Measurements from ENCODE around the gene FIBP. TPM values are rescaled to one million over a fixed set of nuclear protein-coding genes. Genes with fewer than 3 reads are reported as not detected.

FIBP gene
- polyA plus RNA-seq, 1 experiment: 126 TPM

DNA sequence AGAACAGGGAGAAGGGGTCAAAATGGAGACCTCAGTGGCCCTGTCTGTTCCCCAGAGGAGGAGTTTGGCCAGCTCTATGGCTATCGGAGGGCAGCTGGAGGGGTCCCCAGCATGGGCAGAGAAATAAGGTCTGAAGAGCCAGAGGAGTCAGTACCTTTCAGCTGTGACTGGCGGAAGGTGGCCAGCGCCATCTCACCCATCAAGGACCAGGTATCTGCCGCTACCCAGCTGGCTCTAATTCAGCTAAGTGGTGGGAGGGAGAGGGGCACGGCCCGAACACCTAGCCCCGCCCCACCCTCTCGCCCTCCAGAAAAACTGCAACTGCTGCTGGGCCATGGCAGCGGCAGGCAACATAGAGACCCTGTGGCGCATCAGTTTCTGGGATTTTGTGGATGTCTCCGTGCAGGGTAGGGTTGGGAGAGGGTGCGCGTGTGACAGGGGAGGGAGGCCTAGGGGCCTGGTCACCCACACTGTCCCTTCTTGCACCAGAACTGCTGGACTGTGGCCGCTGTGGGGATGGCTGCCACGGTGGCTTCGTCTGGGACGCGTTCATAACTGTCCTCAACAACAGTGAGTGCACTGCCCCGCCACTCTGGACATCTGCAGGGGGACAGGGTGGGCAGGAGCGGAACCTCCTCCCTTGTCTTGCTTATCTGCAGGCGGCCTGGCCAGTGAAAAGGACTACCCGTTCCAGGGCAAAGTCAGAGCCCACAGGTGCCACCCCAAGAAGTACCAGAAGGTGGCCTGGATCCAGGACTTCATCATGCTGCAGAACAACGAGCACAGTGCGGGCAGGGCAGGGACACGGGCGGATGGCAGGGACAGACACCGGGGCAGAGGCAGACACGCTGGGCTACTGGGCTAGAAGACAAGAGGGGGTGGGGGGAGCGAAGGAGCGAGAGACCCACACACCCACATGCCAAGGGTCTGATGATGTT, 5.9 kb downstream of the FIBP start:
- ChIA-PET POLR2A (interaction anchor here (1.0 kb wide), 1 partner anchor 23 kb away, joined by 3 read pairs; no protein-coding TSS in a partner anchor), CTCF (interaction anchor here (1.4 kb wide), 1 partner anchor 106 kb away, joined by 3 read pairs; no protein-coding TSS in a partner anchor)

GRCh38 chr11:65880844-65881421, 7.3 kb downstream of the FIBP start:
- Histone ChIP-seq H3K27ac (ENCODE audit: low read depth, low read length) (no peak overlapping the region), H3K4me3 (ENCODE audit: low read depth, low read length) (no peak overlapping the region), H3K27me3 (ENCODE audit: control insufficient read depth, insufficient read depth, low read length) (no peaks in the 10 kb centered on the region), H3K9me3 (ENCODE audit: control insufficient read depth, insufficient read depth, low read length) (no peaks in the 10 kb centered on the region)
- ChIA-PET POLR2A (interaction anchor here (0.7 to 1.0 kb wide), 4 partner anchors 10 to 228 kb away, joined by 3 to 4 read pairs (median 4); no protein-coding TSS in a partner anchor), CTCF (interaction anchor here (0.6 to 1.4 kb wide), 2 partner anchors 101 to 108 kb away, joined by 3 to 4 read pairs; no protein-coding TSS in a partner anchor)
- no peak for TF ChIP-seq CTCF (IDR thresholded peaks at IDR 0.05; ENCODE audit: low read depth, low read length)
- DNase-seq (ENCODE audit: low read depth, low spot score): no peak

More for the DNA sequence above, 5.9 kb downstream of the FIBP start:
- no peak for TF ChIP-seq CTCF (IDR thresholded peaks at IDR 0.05; ENCODE audit: low read depth, low read length)
- DNase-seq (ENCODE audit: low read depth, low spot score): no peak
- Histone ChIP-seq H3K4me3 (ENCODE audit: low read depth, low read length) (no peak overlapping the region), H3K9me3 (ENCODE audit: control insufficient read depth, insufficient read depth, low read length) (no peaks in the 10 kb centered on the region), H3K27me3 (ENCODE audit: control insufficient read depth, insufficient read depth, low read length) (no peaks in the 10 kb centered on the region), H3K27ac (ENCODE audit: low read depth, low read length) (no peak overlapping the region)

GRCh38 chr11:65880027-65880426, 8.2 kb downstream of the FIBP start:
- Histone ChIP-seq H3K4me3 (ENCODE audit: low read depth, low read length) (no peak overlapping the region), H3K9me3 (ENCODE audit: control insufficient read depth, insufficient read depth, low read length) (no peaks in the 10 kb centered on the region), H3K27ac (ENCODE audit: low read depth, low read length) (no peak overlapping the region), H3K27me3 (ENCODE audit: control insufficient read depth, insufficient read depth, low read length) (no peaks in the 10 kb centered on the region)
- DNase-seq (ENCODE audit: low read depth, low spot score): no peak
- POLR2A ChIA-PET: interaction anchor here (0.7 to 1.0 kb wide), 2 partner anchors 9 to 227 kb away, joined by 3 to 4 read pairs; no protein-coding TSS in a partner anchor
- TF ChIP-seq CTCF (IDR thresholded peaks at IDR 0.05; ENCODE audit: low read depth, low read length): no peak
- CTCF ChIA-PET: interaction anchor here (0.6 to 3.4 kb wide), 2 partner anchors 8 to 100 kb away, joined by 4 to 25 read pairs; partner anchors contain the start of gene FIBP

- Histone ChIP-seq H3K27me3 (ENCODE audit: control insufficient read depth, insufficient read depth, low read length) (no peaks in the 10 kb centered on the region), H3K27ac (ENCODE audit: low read depth, low read length) (no peak within 1 kb of the TSS), H3K4me3 (ENCODE audit: low read depth, low read length) (no peak within 1 kb of the TSS), H3K9me3 (ENCODE audit: control insufficient read depth, insufficient read depth, low read length) (no peaks in the 10 kb centered on the region)
- no peak for TF ChIP-seq CTCF (IDR thresholded peaks at IDR 0.05; ENCODE audit: low read depth, low read length)
- ChIA-PET POLR2A (no interaction called here), CTCF (interaction anchor here (1.0 to 3.4 kb wide), 2 partner anchors 9 to 20 kb away, joined by 4 to 25 read pairs; partner anchors contain the start of genes FIBP and MUS81)
- DNase-seq (ENCODE audit: low read depth, low spot score): no peak
Measured at GRCh38 chr11:65879617-65880016, 8.7 kb downstream of the FIBP start, which contains the start of gene CTSW. CTSW (plus strand) TSS chr11:65879837; CDS start chr11:65879855, 18 bp downstream.

All from AG04450 (cell line).